Spleen (tissue), 11 donors: Measurements from ENCODE around the gene ASB1. TPM values are rescaled to one million over a fixed set of nuclear protein-coding genes. Genes with fewer than 3 reads are reported as not detected.

ENCODE experiments used
- DNase-seq: peaks from one replicate; pipeline ENCODE4 v3.0.0-alpha.2; 2020
- H3K27ac ChIP-seq, 8 donors: fragments of 200-600 bp; sonication (generic) in 7 of 8; 1 replicate in 4 of 8; 2 replicates in 4 of 8; pipeline versions ENCODE4 v1.5.0 to v1.8.0; 2016 to 2021; ENCODE audit warnings: inconsistent platforms in 4 of 8, mild to moderate bottlenecking in 4 of 8, moderate library complexity in 1 of 8
- H3K27me3 ChIP-seq, 7 donors: fragments of 200-600 bp; sonication (generic) in 6 of 7; replicated peaks in 1 of 7; 1 replicate in 4 of 7; 2 replicates in 3 of 7; pipeline versions ENCODE4 v1.5.0 to v1.8.0; 2016 to 2021; ENCODE audit warnings: inconsistent platforms in 3 of 7, mild to moderate bottlenecking in 1 of 7
- H3K36me3 ChIP-seq, 6 donors: fragments of 200-600 bp; sonication (generic) in 5 of 6; 1 replicate in 4 of 6; 2 replicates in 2 of 6; pipeline versions ENCODE4 v1.5.0 to v1.8.0; 2016 to 2021; ENCODE audit warnings: inconsistent platforms in 2 of 6
- H3K4me1 ChIP-seq, 6 donors: fragments of 200-600 bp; sonication (generic) in 5 of 6; 1 replicate in 3 of 6; 2 replicates in 3 of 6; pipeline versions ENCODE4 v1.5.0 to v1.8.0; 2016 to 2021; ENCODE audit warnings: inconsistent platforms in 3 of 6
- H3K4me3 ChIP-seq, 8 donors: fragments of 200-600 bp; sonication (generic) in 7 of 8; 1 replicate in 4 of 8; 2 replicates in 4 of 8; pipeline versions ENCODE4 v1.5.0 to v1.8.0; 2016 to 2021; ENCODE audit warnings: inconsistent platforms in 4 of 8, mild to moderate bottlenecking in 4 of 8, moderate library complexity in 2 of 8
- H3K9me3 ChIP-seq, 8 donors: fragments of 200-600 bp; sonication (generic) in 7 of 8; 1 replicate in 4 of 8; 2 replicates in 4 of 8; pipeline versions ENCODE4 v1.5.0 to v1.8.0; 2016 to 2021; ENCODE audit warnings: inconsistent platforms in 4 of 8
- POLR2A ChIP-seq, 3 donors: fragments of 450-650 bp; IDR thresholded peaks; one replicate each; pipeline ENCODE4 v1.5.1; 2017; ENCODE audit warnings: antibody characterized with exemption in 3 of 3, mild to moderate bottlenecking in 1 of 3
- POLR2AphosphoS5 ChIP-seq, 3 donors: sonication (generic); formaldehyde crosslinking; IDR thresholded peaks; one replicate each; pipeline ENCODE4 v1.5.1; 2017; ENCODE audit warnings: antibody characterized with exemption in 3 of 3
- WGBS, 5 donors: extraction: QIAGEN DNeasy Blood & Tissue Kit in 3 of 5; methylation state at CpG; one replicate each; pipeline versions ENCODE4 v1.1.5 to v1.1.7; 2013 to 2018; 5-methylcytosine and 5-hydroxymethylcytosine counted together
- intact Hi-C: fragments of 100-400 bp; cut with DNase I; formaldehyde crosslinking; loops from one replicate; pipeline ENCODE4 v1.15.0; 2023; ENCODE audit warnings: low total_unique reads
- polyA plus RNA-seq, 3 donors: library from polyadenylated mRNA; stranded (reverse); fragments of 200-250 nt; gene quantifications; one replicate each; pipeline ENCODE4 v1.2.1, GENCODE V29; 2013
- total RNA-seq, 7 donors: library from RNA; depleted of rRNA in 3 of 7; stranded (reverse); fragments of >200 nt in 3 of 7; fragmentation: NEBNext Ultra II Directional in 4 of 7; extraction: Animal tissue kit (Norgen Biotek cat#: 25700) in 4 of 7; gene quantifications; one replicate each; pipeline versions ENCODE4 v1.1.0 to v1.2.1, GENCODE V29; 2016 to 2021
- TF ChIP-seq, protein P1 (sequence below), 11 experiments: fragments of 200-600 bp in 7 of 11; fragments of 450-650 bp in 4 of 11; sonication (generic) in 4 of 11; IDR thresholded peaks in 8 of 11; conservative IDR thresholded peaks in 3 of 11; 1 replicate in 7 of 11; 2 replicates in 4 of 11; pipeline versions ENCODE4 v1.4.0 to v1.8.0; 2016 to 2021; ENCODE audit warnings: antibody characterized with exemption in 11 of 11, inconsistent platforms in 4 of 11, mild to moderate bottlenecking in 1 of 11
- donor health status: healthy with polysubstance abuse.
- donor health status: DM: no; HTN: no; CAD: no; lungs with moderate emphysema.
- donor health status: DM: no; HTN: no; CAD: no.
- donor health status: Bipolar disorder and iron deficiency.
- donor health status: healthy.
- donor health status: DM: no; HTN: no; CAD: no.
- donor health status: DM: yes; HTN: yes; CAD: no.

ASB1 gene
- total and polyA plus RNA-seq, 10 donors = 17.5 to 33.1 (median 26.5) TPM

DNA sequence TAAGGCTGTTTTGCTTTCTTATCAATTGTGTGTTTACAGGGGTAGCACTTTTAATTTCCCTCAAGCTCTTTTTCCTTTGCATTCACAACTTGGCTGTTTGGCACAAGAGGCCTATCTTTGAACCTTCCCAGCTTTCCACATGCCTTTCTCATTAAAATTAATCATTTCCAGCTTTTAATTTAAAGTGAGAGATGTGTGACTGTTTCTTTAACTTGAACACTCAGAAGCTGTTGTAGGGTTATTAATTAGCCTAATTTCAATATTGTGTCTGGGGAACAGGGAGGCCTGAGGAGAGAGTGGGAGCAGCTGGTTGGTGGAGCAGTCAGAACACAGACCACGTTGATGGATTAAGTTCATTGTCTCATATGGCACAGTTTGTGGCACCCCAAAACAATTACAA is 4.7 kb downstream of the ASB1 start:
- H3K9me3 ChIP-seq = peaks cover 0 to 9% (median 0%) of the 10 kb centered on the region in 8 donors
- intact Hi-C loops = no loop called here
- TF ChIP-seq POLR2A (IDR thresholded peaks at IDR 0.05) = no peak
- TF ChIP-seq, protein P1, sequence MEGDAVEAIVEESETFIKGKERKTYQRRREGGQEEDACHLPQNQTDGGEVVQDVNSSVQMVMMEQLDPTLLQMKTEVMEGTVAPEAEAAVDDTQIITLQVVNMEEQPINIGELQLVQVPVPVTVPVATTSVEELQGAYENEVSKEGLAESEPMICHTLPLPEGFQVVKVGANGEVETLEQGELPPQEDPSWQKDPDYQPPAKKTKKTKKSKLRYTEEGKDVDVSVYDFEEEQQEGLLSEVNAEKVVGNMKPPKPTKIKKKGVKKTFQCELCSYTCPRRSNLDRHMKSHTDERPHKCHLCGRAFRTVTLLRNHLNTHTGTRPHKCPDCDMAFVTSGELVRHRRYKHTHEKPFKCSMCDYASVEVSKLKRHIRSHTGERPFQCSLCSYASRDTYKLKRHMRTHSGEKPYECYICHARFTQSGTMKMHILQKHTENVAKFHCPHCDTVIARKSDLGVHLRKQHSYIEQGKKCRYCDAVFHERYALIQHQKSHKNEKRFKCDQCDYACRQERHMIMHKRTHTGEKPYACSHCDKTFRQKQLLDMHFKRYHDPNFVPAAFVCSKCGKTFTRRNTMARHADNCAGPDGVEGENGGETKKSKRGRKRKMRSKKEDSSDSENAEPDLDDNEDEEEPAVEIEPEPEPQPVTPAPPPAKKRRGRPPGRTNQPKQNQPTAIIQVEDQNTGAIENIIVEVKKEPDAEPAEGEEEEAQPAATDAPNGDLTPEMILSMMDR (IDR thresholded peaks at IDR 0.05 in 8 of 11, conservative IDR thresholded peaks at IDR 0.05 in 3 of 11) = no peak
- no peak for TF ChIP-seq POLR2AphosphoS5 (IDR thresholded peaks at IDR 0.05)
- no peak overlapping the region for H3K4me3 ChIP-seq
- peaks cover 2 to 53% (median 38%) of the 10 kb centered on the region in 6 donors for H3K36me3 ChIP-seq
- H3K4me1 ChIP-seq = peaks cover 8 to 76% (median 31%) of the 10 kb centered on the region in 6 donors
- no peaks in the 10 kb centered on the region for H3K27me3 ChIP-seq
- no peak for DNase-seq
- WGBS, 5 donors = 69 to 96% (median 78%) methylated on average over 1 of the region's 1 CpG
- H3K27ac ChIP-seq = no peak overlapping the region

DNA sequence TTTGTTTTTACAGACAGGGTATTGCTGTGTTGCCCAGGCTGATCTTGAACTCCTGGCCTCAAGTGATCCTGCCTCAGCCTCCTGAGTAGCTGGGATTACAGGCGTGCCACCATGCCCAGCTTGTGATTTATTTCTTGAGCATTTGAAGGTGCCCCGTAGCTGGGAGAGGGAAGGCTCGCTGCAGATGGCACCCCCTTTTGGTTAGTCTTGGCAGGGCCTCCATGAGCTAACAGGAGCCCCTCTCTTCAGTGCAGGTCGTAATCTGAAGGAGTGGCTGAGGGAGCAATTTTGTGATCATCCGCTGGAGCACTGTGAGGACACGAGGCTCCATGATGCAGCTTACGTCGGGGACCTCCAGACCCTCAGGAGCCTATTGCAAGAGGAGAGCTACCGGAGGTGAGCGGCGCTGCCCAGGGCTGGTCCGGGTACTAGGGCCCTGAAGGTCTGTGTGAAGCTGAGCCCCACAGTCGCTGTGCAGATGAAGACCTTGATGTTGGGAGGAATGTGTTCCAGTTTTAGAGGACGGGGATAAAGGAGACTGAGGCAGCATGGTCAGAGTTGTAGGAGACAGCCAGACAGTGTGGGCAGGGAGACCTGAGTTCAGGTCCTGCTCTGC is 6.7 kb downstream of the ASB1 start:
- 90 to 98% (median 93%) methylated on average over 7 to 14 of the region's 14 CpGs for WGBS, 5 donors
- TF ChIP-seq POLR2A (IDR thresholded peaks at IDR 0.05) = no peak
- TF ChIP-seq, protein P1 (IDR thresholded peaks at IDR 0.05 in 8 of 11, conservative IDR thresholded peaks at IDR 0.05 in 3 of 11) = no peak
- no peak for TF ChIP-seq POLR2AphosphoS5 (IDR thresholded peaks at IDR 0.05)
- intact Hi-C loops = no loop called here
- Histone ChIP-seq H3K27me3 (no peaks in the 10 kb centered on the region), H3K4me3 (no peak overlapping the region), H3K27ac (no peak overlapping the region), H3K9me3 (peaks cover 0 to 9% (median 0%) of the 10 kb centered on the region in 8 donors), H3K4me1 (peaks cover 2 to 71% (median 21%) of the 10 kb centered on the region in 6 donors), H3K36me3 (peaks cover 2 to 73% (median 54%) of the 10 kb centered on the region in 6 donors)
- DNase-seq = no peak

DNA sequence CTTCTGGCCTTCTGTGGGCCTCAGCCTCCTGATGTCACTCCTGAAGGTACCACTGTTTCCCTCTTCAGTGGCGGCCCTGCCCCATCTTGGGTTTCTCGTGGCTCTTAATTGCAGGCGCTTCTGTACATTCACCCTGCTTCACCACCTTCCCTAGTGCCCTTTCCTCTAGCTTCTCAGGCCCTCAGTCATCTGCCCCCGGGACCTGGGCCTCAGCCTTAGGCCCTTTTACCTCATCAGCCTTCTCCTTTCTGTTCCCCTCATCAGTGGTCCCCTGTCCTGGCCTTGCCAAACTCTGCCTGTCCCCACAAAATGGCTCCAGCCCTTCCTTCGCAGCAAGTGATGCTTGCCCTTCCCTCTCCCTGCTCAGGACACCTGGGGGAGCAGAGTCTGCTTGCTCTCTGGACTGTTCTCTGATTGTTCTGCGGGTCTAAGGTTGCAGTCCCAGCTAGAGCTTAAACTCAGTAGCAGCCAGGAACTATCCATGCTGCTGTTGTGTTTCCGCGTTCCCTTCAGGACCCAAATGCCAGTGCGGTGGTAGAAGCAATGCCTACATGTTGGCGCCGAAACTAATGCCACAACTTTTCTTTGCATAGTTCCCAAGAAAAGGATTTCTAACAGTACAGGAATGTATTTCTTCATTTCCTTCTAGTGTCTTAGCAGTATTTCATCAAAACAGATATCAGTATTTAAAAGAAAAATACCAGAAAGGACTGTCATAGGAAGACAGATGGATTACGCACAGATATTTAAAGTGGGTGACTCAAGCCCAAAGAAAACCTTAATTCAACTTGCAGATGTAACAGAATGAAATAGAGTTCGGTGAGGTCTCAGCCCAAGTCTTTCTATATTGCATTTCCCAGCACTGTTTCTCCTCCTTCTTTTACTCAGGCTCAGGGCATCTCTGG is 7.5 kb downstream of the ASB1 start:
- Histone ChIP-seq H3K27ac (peak overlapping the region in 2 of 8 donors; percentile 37), H3K4me3 (no peak overlapping the region), H3K4me1 (peaks cover 0 to 71% (median 18%) of the 10 kb centered on the region in 6 donors), H3K27me3 (no peaks in the 10 kb centered on the region), H3K36me3 (peaks cover 2 to 81% (median 56%) of the 10 kb centered on the region in 6 donors), H3K9me3 (peaks cover 0 to 9% (median 0%) of the 10 kb centered on the region in 8 donors)
- intact Hi-C loops = no loop called here
- no peak for DNase-seq
- WGBS, 5 donors = 84 to 95% (median 92%) methylated on average over 13 of the region's 13 CpGs
- TF ChIP-seq POLR2A (IDR thresholded peaks at IDR 0.05) (no peak), POLR2AphosphoS5 (IDR thresholded peaks at IDR 0.05) (no peak)
- TF ChIP-seq, protein P1 (IDR thresholded peaks at IDR 0.05 in 8 of 11, conservative IDR thresholded peaks at IDR 0.05 in 3 of 11) = no peak
